GM12878 (cell line): ENCODE data around the gene BCKDK. TPM values are rescaled to one million over a fixed set of nuclear protein-coding genes. Genes with fewer than 3 reads are reported as not detected.

Experiments
- ATAC-seq: fragments of 200-7000 bp; cut with Tn5 transposase; 3 replicates; pipeline ENCODE4 v1.9.1; 2020; ENCODE audit warnings: mild to moderate bottlenecking, moderate library complexity
- BruUV-seq: library from RNA; stranded (reverse); fragments of 400-500 nt; replicated peaks from 2 replicates; lab custom pipeline; 2021; lab: Mats Ljungman, UMichigan
- CTCF ChIA-PET: fragments of 300-600 bp; sonication (Branson Sonifier 250); formaldehyde crosslinking; extraction: SDS; loops from one replicate; lab custom pipeline; 2021; ENCODE audit warnings: inconsistent platforms; lab: Yijun Ruan, JAX
- POLR2A ChIA-PET: fragments of 350-600 bp; formaldehyde crosslinking; extraction: SDS; loops from one replicate; lab custom pipeline; 2021; ENCODE audit warnings: inconsistent platforms; lab: Charles Lee
- RAD21 ChIA-PET: fragments of 300-600 bp; sonication (Branson Sonifier 250); formaldehyde crosslinking; loops from one replicate; lab custom pipeline; 2023; ENCODE audit warnings: antibody characterized with exemption; ENCODE audit not compliant: unreplicated experiment; lab: Charles Lee
- SMC1A ChIA-PET: fragments of 300-600 bp; sonication (Branson Sonifier 250); formaldehyde crosslinking; loops from one replicate; lab custom pipeline; 2023; ENCODE audit not compliant: unreplicated experiment, uncharacterized antibody; lab: Charles Lee
- DNase-seq: peaks from one replicate; pipeline ENCODE4 v3.0.0-alpha.2; 2011; ENCODE audit warnings: low read depth, low spot score
- FAIRE-seq: peaks from 3 replicates; lab custom pipeline; 2011; peaks lifted over from hg19 to GRCh38; lab: Jason Lieb, UNC
- H2AFZ ChIP-seq: 2 replicates; pipeline ENCODE4 v1.6.0; 2011; ENCODE audit warnings: low read depth, low read length, control low read depth; ENCODE audit not compliant: control insufficient read depth
- H3K27ac ChIP-seq: 2 replicates; pipeline ENCODE4 v1.5.1; 2011; ENCODE audit warnings: control low read depth; ENCODE audit not compliant: control insufficient read depth, insufficient read depth
- H3K27me3 ChIP-seq, 2 experiments: replicated peaks in 1 of 2; 2 replicates each; pipeline versions ENCODE4 v1.6.0 to v1.6.1; 2011; ENCODE audit warnings: low read length in 1 of 2; ENCODE audit not compliant: control insufficient read depth in 2 of 2, insufficient read depth in 2 of 2
- H3K36me3 ChIP-seq, 2 experiments: 2 replicates each; pipeline ENCODE4 v1.5.1; 2011; ENCODE audit warnings: low read length in 1 of 2; ENCODE audit not compliant: control insufficient read depth in 2 of 2, insufficient read depth in 2 of 2
- H3K4me1 ChIP-seq: 2 replicates; pipeline ENCODE4 v1.6.1; 2011; ENCODE audit warnings: mild to moderate bottlenecking, low read length, moderate library complexity, mixed read lengths; ENCODE audit not compliant: control insufficient read depth, insufficient read depth
- H3K4me2 ChIP-seq: 2 replicates; pipeline ENCODE4 v1.6.0; 2011; ENCODE audit warnings: control low read depth; ENCODE audit not compliant: control insufficient read depth, insufficient read depth
- H3K4me3 ChIP-seq: fragments of 200-600 bp; sonication (generic); 2 replicates; pipeline ENCODE4 v1.5.1; 2016
- H3K79me2 ChIP-seq: 2 replicates; pipeline ENCODE4 v1.6.0; 2011; ENCODE audit warnings: low read length; ENCODE audit not compliant: control insufficient read depth, insufficient read depth
- H3K9ac ChIP-seq: 2 replicates; pipeline ENCODE4 v1.8.0; 2011; ENCODE audit warnings: low read length, control low read depth, mixed read lengths; ENCODE audit not compliant: control insufficient read depth, insufficient read depth
- H3K9me3 ChIP-seq: replicated peaks from 3 replicates; pipeline ENCODE4 v1.5.1; 2011; ENCODE audit warnings: mild to moderate bottlenecking, low read length; ENCODE audit not compliant: control insufficient read depth, insufficient read depth
- H4K20me1 ChIP-seq: 2 replicates; pipeline ENCODE4 v1.6.0; 2011; ENCODE audit not compliant: control insufficient read depth, insufficient read depth
- BHLHE40 ChIP-seq, 2 experiments: fragments of 450-650 bp in 1 of 2; IDR thresholded peaks; 2 replicates each; pipeline ENCODE4 v1.6.1; 2011 to 2017; ENCODE audit warnings: low read depth in 2 of 2, borderline replicate concordance in 1 of 2, improper control_type of control experiment in 1 of 2, low read length in 1 of 2, mild to moderate bottlenecking in 1 of 2
- MYC ChIP-seq: IDR thresholded peaks from 2 replicates; pipeline ENCODE4 v1.6.1; 2011; ENCODE audit warnings: mild to moderate bottlenecking, low read length, moderate library complexity, inconsistent platforms; ENCODE audit not compliant: insufficient read depth, insufficient replicate concordance, insufficient read length, severe bottlenecking
- TBL1XR1 ChIP-seq: IDR thresholded peaks from 2 replicates; pipeline ENCODE4 v1.6.1; 2012; ENCODE audit warnings: low read depth, low read length, improper control_type of control experiment
- WRNIP1 ChIP-seq: IDR thresholded peaks from 2 replicates; pipeline ENCODE4 v1.6.1; 2011; ENCODE audit warnings: low read depth, low read length, improper control_type of control experiment, borderline replicate concordance
- ZBTB4 ChIP-seq: fragments of 450-650 bp; formaldehyde crosslinking; IDR thresholded peaks from 2 replicates; pipeline ENCODE4 v1.4.0; 2022; ENCODE audit warnings: mild to moderate bottlenecking, moderate library complexity
- WGBS: methylation state at CpG from one replicate; pipeline ENCODE4 v1.1.6; 2016; ENCODE audit warnings: low lambda C conversion rate; ENCODE audit not compliant: insufficient replicate concordance, insufficient coverage; ENCODE audit errors: missing lambda C conversion rate; 5-methylcytosine and 5-hydroxymethylcytosine counted together
- in situ Hi-C: fragments of 300-500 bp; cut with MboI; formaldehyde crosslinking; loops from 9 replicates; pipeline ENCODE4 v1.14.3; 2018; ENCODE audit warnings: mixed read lengths
- intact Hi-C: fragments of 100-400 bp; cut with micrococcal nuclease; formaldehyde crosslinking; loops from one replicate; pipeline ENCODE4 v1.14.2; 2022; ENCODE audit not compliant: unreplicated experiment
- polyA plus RNA-seq, 11 experiments: library from polyadenylated mRNA; depleted of rRNA in 4 of 11; unstranded in 6 of 11; stranded (reverse) in 5 of 11; fragments of >200 nt; fragmentation: Nextera tagmentation in 4 of 11; fragmentation: Illumina TruSeq in 1 of 11; extraction: Ambion mirVana in 4 of 11; extraction: Trizol in 1 of 11; gene quantifications; 1 replicate in 1 of 11; 2 replicates in 10 of 11; pipeline versions ENCODE4 v1.2.1 to v1.2.3, GENCODE V29; 2011 to 2016; ENCODE audit warnings: inconsistent platforms in 2 of 11, missing spikeins in 2 of 11, low read depth in 1 of 11
- total RNA-seq, 4 experiments: library from RNA; depleted of rRNA in 3 of 4; stranded (reverse); fragments of >200 nt in 3 of 4; fragmentation: Illumina TruSeq in 1 of 4; extraction: Trizol in 1 of 4; gene quantifications; 2 replicates each; pipeline versions ENCODE4 v1.2.1 to v1.2.3, GENCODE V29; 2013 to 2021

BCKDK gene
- total and polyA plus RNA-seq, 10 of the 15 experiments (the other 5 are each of a cell fraction or from before 2014, with no cell fraction given): 0.68 to 56.6 (median 32.8) TPM

GRCh38 chr16:31092330-31092729 lies 15.9 kb upstream of the BCKDK start:
- Histone ChIP-seq H3K4me1 (peaks cover 8% of the 10 kb centered on the region), H2AFZ (no peak overlapping the region), H4K20me1 (no peaks in the 10 kb centered on the region), H3K27ac (no peak overlapping the region), H3K9ac (no peak overlapping the region), H3K4me2 (no peak overlapping the region), H3K27me3 (no peaks in the 10 kb centered on the region), H3K4me3 (no peak overlapping the region), H3K79me2 (peaks cover 20% of the 10 kb centered on the region), H3K36me3 (peaks cover 2% of the 10 kb centered on the region in 2 experiments; a peak in 3 of 4 replicates), H3K9me3 (no peaks in the 10 kb centered on the region)
- intact Hi-C loops (loop anchor here (5.0 to 10.0 kb wide), 2 partner anchors 138 to 350 kb away; partner anchors contain the start of genes SETD1A and ZNF843), in situ Hi-C loops (no loop called here)
- no peak for FAIRE-seq
- ATAC-seq: no peak
- ChIA-PET POLR2A (interaction anchor here (0.6 to 1.6 kb wide), 8 partner anchors 9 to 785 kb away, joined by 3 to 14 read pairs (median 5); partner anchors contain the start of genes ZNF646 and ZNF668), RAD21 (interaction anchor here (0.8 to 2.4 kb wide), 7 partner anchors 19 to 351 kb away, joined by 3 to 8 read pairs (median 5); partner anchors contain the start of genes ZNF646, ZNF668 and ZNF843), SMC1A (interaction anchor here (0.7 to 2.1 kb wide), 8 partner anchors 18 to 364 kb away, joined by 3 to 11 read pairs (median 4); partner anchors contain the start of genes HSD3B7, ZNF646 and ZNF668), CTCF (interaction anchor here (0.8 to 2.6 kb wide), 13 partner anchors 15 to 351 kb away, joined by 3 to 15 read pairs (median 5); partner anchors contain the start of genes BCKDK, HSD3B7, ZNF646 and ZNF843)
- 97% methylated on average over 5 of the region's 5 CpGs for whole genome bisulfite sequencing
- DNase-seq: no peak
- TF ChIP-seq ZBTB4 (CRISPR knock-in tag) (no peak), MYC (no peak), WRNIP1 (no peak), TBL1XR1 (no peak), BHLHE40 (IDR thresholded peaks at IDR 0.05; ENCODE audit: borderline replicate concordance in 1 of 2, low read depth in 2 of 2, low read length in 1 of 2) (no peak)
- BruUV-seq: no TSS peak
